Uterus (tissue), 4 donors: Measurements from ENCODE around the gene NKX3-2. TPM values are rescaled to one million over a fixed set of nuclear protein-coding genes. Genes with fewer than 3 reads are reported as not detected.

Experiments used
- DNase-seq, 2 donors: peaks; one replicate each; pipeline ENCODE4 v3.0.0-alpha.2; 2019 to 2020
- H3K27ac ChIP-seq, 2 donors: fragments of 200-600 bp; sonication (generic); 1 replicate in 1 of 2; 2 replicates in 1 of 2; pipeline ENCODE4 v1.5.1; 2016 to 2018
- H3K27me3 ChIP-seq, 2 donors: fragments of 200-600 bp; sonication (generic); one replicate each; pipeline ENCODE4 v1.5.1; 2018 to 2019; ENCODE audit warnings: control low read depth in 1 of 2
- H3K36me3 ChIP-seq, 2 donors: fragments of 200-600 bp; sonication (generic); one replicate each; pipeline ENCODE4 v1.5.1; 2019; ENCODE audit warnings: control low read depth in 1 of 2
- H3K4me1 ChIP-seq, 2 donors: fragments of 200-600 bp; sonication (generic); one replicate each; pipeline ENCODE4 v1.5.1; 2018 to 2019; ENCODE audit warnings: control low read depth in 1 of 2
- H3K4me3 ChIP-seq, 2 donors: fragments of 200-600 bp; sonication (generic); 1 replicate in 1 of 2; 2 replicates in 1 of 2; pipeline ENCODE4 v1.5.1; 2018 to 2019; ENCODE audit warnings: mild to moderate bottlenecking in 1 of 2
- H3K9me3 ChIP-seq, 2 donors: fragments of 200-600 bp; sonication (generic); one replicate each; pipeline ENCODE4 v1.5.1; 2019; ENCODE audit warnings: control low read depth in 1 of 2
- POLR2A ChIP-seq, 2 donors: fragments of 450-650 bp; IDR thresholded peaks; one replicate each; pipeline ENCODE4 v1.6.1; 2016; ENCODE audit warnings: antibody characterized with exemption in 2 of 2, mild to moderate bottlenecking in 1 of 2, moderate library complexity in 1 of 2
- intact Hi-C: fragments of 100-400 bp; cut with DNase I; formaldehyde crosslinking; loops from one replicate; pipeline ENCODE4 v1.15.1; 2023; ENCODE audit warnings: low total_unique reads
- total RNA-seq, 4 donors: library from RNA; depleted of rRNA in 3 of 4; stranded (reverse); fragments of >200 nt in 3 of 4; gene quantifications; one replicate each; pipeline versions ENCODE4 v1.1.0 to v1.2.4, GENCODE V29; 2014 to 2023
- TF ChIP-seq, protein P1 (sequence below), 4 experiments: fragments of 200-600 bp in 2 of 4; fragments of 450-650 bp in 2 of 4; sonication (generic) in 2 of 4; IDR thresholded peaks; one replicate each; pipeline ENCODE4 v1.5.1; 2016 to 2019; ENCODE audit warnings: antibody characterized with exemption in 4 of 4, mild to moderate bottlenecking in 2 of 4, moderate library complexity in 1 of 4
- donor health status: DM: yes; HTN: yes; CAD: no.

The NKX3-2 gene
- total RNA-seq, 4 donors from 2014 or later, result 0.62 to 1.2 TPM; not detected in 2

DNA sequence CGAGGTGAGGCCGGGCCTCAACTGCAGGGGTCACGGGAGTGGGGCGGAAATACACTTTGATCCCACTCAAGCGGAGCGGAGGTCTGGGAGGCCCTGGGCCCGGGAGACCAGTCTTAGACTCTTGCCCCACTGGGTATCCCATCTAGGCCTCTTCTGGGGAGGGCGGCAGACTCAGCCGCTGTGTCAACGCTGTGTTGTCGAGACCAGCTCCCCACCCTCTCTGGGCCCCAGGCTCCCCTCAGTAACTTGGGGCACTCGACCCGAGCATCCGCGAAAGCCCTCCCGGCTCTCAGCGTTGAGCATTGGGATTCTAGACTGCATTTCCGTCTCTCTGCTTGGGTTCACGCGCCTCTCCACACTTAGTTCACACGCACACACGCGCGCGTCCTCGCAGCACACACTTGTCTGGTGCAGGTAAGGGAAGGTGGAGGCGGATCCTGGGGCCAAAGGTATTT, 1.7 kb downstream of the NKX3-2 start:
- Histone ChIP-seq H3K27me3 (peaks cover 40 to 68% of the 10 kb centered on the region in 2 donors), H3K4me1 (peaks cover 0 to 8% of the 10 kb centered on the region in 2 donors), H3K36me3 (no peaks in the 10 kb centered on the region), H3K9me3 (no peaks in the 10 kb centered on the region), H3K27ac (no peak overlapping the region), H3K4me3 (no peak overlapping the region)
- TF ChIP-seq, protein P1, sequence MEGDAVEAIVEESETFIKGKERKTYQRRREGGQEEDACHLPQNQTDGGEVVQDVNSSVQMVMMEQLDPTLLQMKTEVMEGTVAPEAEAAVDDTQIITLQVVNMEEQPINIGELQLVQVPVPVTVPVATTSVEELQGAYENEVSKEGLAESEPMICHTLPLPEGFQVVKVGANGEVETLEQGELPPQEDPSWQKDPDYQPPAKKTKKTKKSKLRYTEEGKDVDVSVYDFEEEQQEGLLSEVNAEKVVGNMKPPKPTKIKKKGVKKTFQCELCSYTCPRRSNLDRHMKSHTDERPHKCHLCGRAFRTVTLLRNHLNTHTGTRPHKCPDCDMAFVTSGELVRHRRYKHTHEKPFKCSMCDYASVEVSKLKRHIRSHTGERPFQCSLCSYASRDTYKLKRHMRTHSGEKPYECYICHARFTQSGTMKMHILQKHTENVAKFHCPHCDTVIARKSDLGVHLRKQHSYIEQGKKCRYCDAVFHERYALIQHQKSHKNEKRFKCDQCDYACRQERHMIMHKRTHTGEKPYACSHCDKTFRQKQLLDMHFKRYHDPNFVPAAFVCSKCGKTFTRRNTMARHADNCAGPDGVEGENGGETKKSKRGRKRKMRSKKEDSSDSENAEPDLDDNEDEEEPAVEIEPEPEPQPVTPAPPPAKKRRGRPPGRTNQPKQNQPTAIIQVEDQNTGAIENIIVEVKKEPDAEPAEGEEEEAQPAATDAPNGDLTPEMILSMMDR (IDR thresholded peaks at IDR 0.05), result no peak
- no peak for TF ChIP-seq POLR2A (IDR thresholded peaks at IDR 0.05)
- DNase-seq, result no peak
- intact Hi-C loops, result no loop called here

DNA sequence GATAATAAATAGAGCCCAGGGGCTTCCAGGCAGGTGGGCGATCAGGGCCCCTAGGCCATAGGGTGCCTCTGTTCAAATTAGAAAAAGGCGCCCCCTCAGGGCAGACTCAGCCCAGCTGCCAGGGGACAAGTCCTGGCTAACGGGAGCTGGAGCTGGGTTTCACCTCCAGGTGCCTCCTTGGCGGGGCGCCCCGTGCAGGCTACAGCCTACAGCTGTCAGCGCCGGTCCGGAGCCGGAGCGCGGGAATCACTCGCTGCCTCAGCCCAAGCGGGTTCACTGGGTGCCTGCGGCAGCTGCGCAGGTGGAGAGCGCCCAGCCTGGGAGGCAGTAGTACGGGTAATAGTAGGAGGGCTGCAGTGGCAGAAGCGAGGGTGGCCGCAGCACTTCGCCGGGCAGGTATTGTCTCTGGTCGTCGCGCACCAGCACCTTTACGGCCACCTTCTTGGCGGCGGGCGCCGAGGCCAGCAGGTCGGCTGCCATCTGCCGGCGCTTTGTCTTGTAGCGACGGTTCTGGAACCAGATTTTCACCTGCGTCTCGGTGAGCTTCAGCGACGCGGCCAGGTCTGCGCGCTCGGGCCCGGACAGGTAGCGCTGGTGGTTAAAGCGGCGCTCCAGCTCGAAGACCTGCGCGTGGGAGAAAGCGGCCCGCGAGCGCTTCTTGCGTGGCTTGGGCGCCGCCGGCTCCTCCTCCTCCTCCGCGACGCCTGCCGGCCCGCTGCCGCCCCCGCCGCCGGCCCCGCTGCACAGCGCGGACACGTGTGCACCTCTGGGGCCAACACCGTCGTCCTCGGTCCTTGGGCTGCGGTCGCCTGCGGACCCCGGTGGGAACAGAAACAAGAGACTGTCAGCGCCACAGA, 2.4 kb downstream of the NKX3-2 start:
- Histone ChIP-seq H3K4me1 (peaks cover 0 to 2% of the 10 kb centered on the region in 2 donors), H3K36me3 (no peaks in the 10 kb centered on the region), H3K4me3 (no peak overlapping the region), H3K27me3 (peaks cover 37 to 73% of the 10 kb centered on the region in 2 donors), H3K9me3 (no peaks in the 10 kb centered on the region), H3K27ac (no peak overlapping the region)
- TF ChIP-seq, protein P1 (IDR thresholded peaks at IDR 0.05), result peak in 1 of 4 experiments; percentile 22
- TF ChIP-seq POLR2A (IDR thresholded peaks at IDR 0.05), result no peak
- intact Hi-C loops, result no loop called here
- no peak for DNase-seq

DNA sequence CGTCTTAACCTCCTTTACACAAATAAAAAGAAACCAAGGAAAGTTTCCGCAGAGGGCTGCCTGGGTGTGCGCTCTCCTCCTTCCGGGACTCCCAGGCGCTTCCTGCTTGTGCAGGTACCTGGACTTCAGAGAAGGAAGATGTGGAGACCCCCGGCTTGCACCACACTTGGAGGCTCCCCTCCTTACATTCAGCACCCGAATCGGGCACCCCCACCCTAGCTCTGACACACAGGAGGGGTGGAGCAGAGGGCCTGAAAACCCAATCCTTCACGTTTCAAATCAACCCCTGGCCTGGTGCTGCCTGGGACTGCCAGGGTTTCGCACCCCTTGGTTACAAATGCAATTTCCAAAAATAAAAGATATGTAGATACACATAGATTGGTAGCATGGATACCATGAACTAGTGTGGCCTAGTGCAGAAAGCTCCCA, 3.1 kb downstream of the NKX3-2 start:
- TF ChIP-seq POLR2A (IDR thresholded peaks at IDR 0.05), result no peak
- TF ChIP-seq, protein P1 (IDR thresholded peaks at IDR 0.05), result no peak
- intact Hi-C loops, result no loop called here
- no peaks in the 10 kb centered on the region for H3K4me1 ChIP-seq
- H3K36me3 ChIP-seq, result no peaks in the 10 kb centered on the region
- no peak overlapping the region for H3K27ac ChIP-seq
- no peak overlapping the region for H3K4me3 ChIP-seq
- H3K27me3 ChIP-seq, result peaks cover 31 to 72% of the 10 kb centered on the region in 2 donors
- DNase-seq, result no peak
- no peaks in the 10 kb centered on the region for H3K9me3 ChIP-seq

DNA sequence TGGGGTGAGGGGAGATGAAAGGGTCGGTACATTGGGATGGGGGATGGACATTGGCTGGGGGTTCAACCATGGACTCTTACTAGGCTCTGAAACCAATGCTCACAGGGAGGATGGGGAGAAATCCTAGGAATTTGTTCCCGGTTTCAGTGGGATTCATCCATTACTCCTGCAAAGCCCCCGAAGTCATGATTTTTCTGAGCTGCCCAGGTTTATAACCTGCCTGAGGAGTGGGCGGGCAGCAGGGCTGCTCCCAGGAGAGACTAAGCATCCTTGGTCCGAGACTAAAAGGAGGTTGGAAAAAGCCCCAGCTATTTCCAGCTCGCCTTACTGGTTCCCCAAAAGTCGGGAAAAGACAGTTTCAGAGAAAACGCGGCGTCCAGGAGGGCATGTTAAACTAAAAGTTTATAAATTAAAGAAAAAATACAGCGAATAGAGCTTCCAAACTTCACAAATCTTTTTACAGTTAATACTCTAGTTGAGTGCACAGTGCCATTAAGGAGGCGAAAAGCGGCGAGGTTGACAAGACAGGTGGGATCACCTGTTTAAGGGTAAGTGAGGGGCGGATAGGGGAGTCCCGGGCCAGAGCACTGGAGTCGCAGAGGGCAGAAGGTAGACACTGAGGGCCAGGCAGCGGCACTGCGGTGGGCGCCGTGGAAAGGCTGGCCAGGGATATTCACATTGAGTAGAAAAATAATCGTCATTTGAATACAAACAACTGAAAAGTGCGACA, 3.7 kb downstream of the NKX3-2 start:
- Histone ChIP-seq H3K4me3 (no peak overlapping the region), H3K36me3 (no peaks in the 10 kb centered on the region), H3K9me3 (no peaks in the 10 kb centered on the region), H3K4me1 (no peaks in the 10 kb centered on the region), H3K27me3 (peaks cover 27 to 67% of the 10 kb centered on the region in 2 donors), H3K27ac (no peak overlapping the region)
- TF ChIP-seq, protein P1 (IDR thresholded peaks at IDR 0.05), result no peak
- TF ChIP-seq POLR2A (IDR thresholded peaks at IDR 0.05), result no peak
- no peak for DNase-seq
- intact Hi-C loops, result no loop called here
